Activated CD4-positive, alpha-beta memory T cell treated with anti-CD3 and anti-CD28 coated beads for 36 hours (primary cell): ENCODE measurements around the gene CACNA2D4. TPM values are rescaled to one million over a fixed set of nuclear protein-coding genes. Genes with fewer than 3 reads are reported as not detected.
"Not testable (repeated sequence)": the region's sequence is repeated elsewhere in the genome, so short reads cannot be mapped to it uniquely, and the experiment has no call there.

Source experiments
- CTCF ChIA-PET: fragments of 350-600 bp; sonication (Branson Sonifier 250); formaldehyde crosslinking; loops from one replicate; lab custom pipeline; 2021; ENCODE audit warnings: antibody characterized with exemption, inconsistent platforms; lab: Charles Lee
- POLR2A ChIA-PET: fragments of 350-600 bp; sonication (Branson Sonifier 250); formaldehyde crosslinking; loops from one replicate; lab custom pipeline; 2021; ENCODE audit warnings: antibody characterized with exemption; lab: Charles Lee
- DNase-seq: peaks from one replicate; pipeline ENCODE4 v3.0.0-alpha.2; 2020
- H3K27ac Mint-ChIP-seq: one replicate; pipeline ENCODE4 v1.8.0; 2021; ENCODE audit warnings: mixed read lengths
- H3K27me3 Mint-ChIP-seq: one replicate; pipeline ENCODE4 v1.8.0; 2021; ENCODE audit warnings: mixed read lengths
- H3K36me3 Mint-ChIP-seq: one replicate; pipeline ENCODE4 v1.8.0; 2021; ENCODE audit warnings: mixed read lengths
- H3K4me1 Mint-ChIP-seq: one replicate; pipeline ENCODE4 v1.8.0; 2021; ENCODE audit warnings: low read depth, mixed read lengths
- H3K4me3 Mint-ChIP-seq: one replicate; pipeline ENCODE4 v1.8.0; 2021; ENCODE audit warnings: mild to moderate bottlenecking, mixed read lengths
- H3K9me3 Mint-ChIP-seq: one replicate; pipeline ENCODE4 v1.8.0; 2021; ENCODE audit warnings: mixed read lengths
- intact Hi-C: fragments of 100-400 bp; cut with micrococcal nuclease; formaldehyde crosslinking; loops from one replicate; pipeline ENCODE4 v1.15.1; 2023
- total RNA-seq, 2 experiments: library from RNA; stranded (reverse); gene quantifications; one replicate each; pipeline ENCODE4 v1.2.3, GENCODE V29; 2021

The CACNA2D4 gene
- 10 to 100 TPM; 11.7 to 13.3 TPM for total RNA-seq

GRCh38 chr12:1918081-1918883 is at the start of gene CACNA2D4:
TSS of gene CACNA2D4 (minus strand) at chr12:1918652. CDS start at chr12:1918473, 179 bp downstream.
- CTCF ChIA-PET: interaction anchor here (1.2 kb wide), 1 partner anchor 21 kb away, joined by 5 read pairs; no protein-coding TSS in a partner anchor
- POLR2A ChIA-PET: no interaction called here
- intact Hi-C loops: no loop called here
- Mint-ChIP-seq H3K4me3 (no peak within 1 kb of the TSS), H3K36me3 (no peaks in the 10 kb centered on the region), H3K9me3 (no peaks in the 10 kb centered on the region), H3K27ac (no peak within 1 kb of the TSS), H3K4me1 (peaks cover 9% of the 10 kb centered on the region), H3K27me3 (peaks cover 7% of the 10 kb centered on the region)
- DNase-seq: no peak

- ChIA-PET CTCF (interaction anchor here (0.6 to 1.2 kb wide), 4 partner anchors 27 to 1396 kb away, joined by 3 to 4 read pairs (median 3); no protein-coding TSS in a partner anchor), POLR2A (no interaction called here)
- Mint-ChIP-seq H3K27ac (no peak overlapping the region), H3K9me3 (no peaks in the 10 kb centered on the region), H3K4me1 (peaks cover 3% of the 10 kb centered on the region), H3K36me3 (peaks cover 11% of the 10 kb centered on the region), H3K27me3 (no peaks in the 10 kb centered on the region), H3K4me3 (no peak overlapping the region)
- DNase-seq: no peak
- intact Hi-C loops: no loop called here
These were observed 48.2 kb upstream of the CACNA2D4 start for GRCh38 chr12:1966561-1967226.

- Mint-ChIP-seq H3K4me3 (no peak overlapping the region), H3K27ac (no peak overlapping the region), H3K4me1 (peaks cover 3% of the 10 kb centered on the region), H3K9me3 (no peaks in the 10 kb centered on the region), H3K36me3 (peaks cover 17% of the 10 kb centered on the region), H3K27me3 (no peaks in the 10 kb centered on the region)
- ChIA-PET POLR2A (no interaction called here), CTCF (interaction anchor here (0.8 kb wide), 1 partner anchor 26 kb away, joined by 4 read pairs; no protein-coding TSS in a partner anchor)
- no peak for DNase-seq
- intact Hi-C loops: no loop called here
These were observed 47.5 kb upstream of the CACNA2D4 start for GRCh38 chr12:1965916-1966315.

- no peak for DNase-seq
- H3K27me3 Mint-ChIP-seq: no peaks in the 10 kb centered on the region
- ChIA-PET CTCF (interaction anchor here (1.8 kb wide), 1 partner anchor 23 kb away, joined by 6 read pairs; no protein-coding TSS in a partner anchor), POLR2A (no interaction called here)
- intact Hi-C loops: no loop called here
- no peaks in the 10 kb centered on the region for H3K4me1 Mint-ChIP-seq
- peaks cover 29% of the 10 kb centered on the region for H3K36me3 Mint-ChIP-seq
- H3K9me3 Mint-ChIP-seq: no peaks in the 10 kb centered on the region
- H3K27ac Mint-ChIP-seq: no peak overlapping the region
- H3K4me3 Mint-ChIP-seq: no peak overlapping the region
These were observed 43.9 kb upstream of the CACNA2D4 start for GRCh38 chr12:1962051-1963020.

- H3K9me3 Mint-ChIP-seq: no peaks in the 10 kb centered on the region
- H3K27ac Mint-ChIP-seq: no peak overlapping the region
- intact Hi-C loops: no loop called here
- no peaks in the 10 kb centered on the region for H3K4me1 Mint-ChIP-seq
- H3K36me3 Mint-ChIP-seq: peaks cover 34% of the 10 kb centered on the region
- POLR2A ChIA-PET: no interaction called here
- no peaks in the 10 kb centered on the region for H3K27me3 Mint-ChIP-seq
- CTCF ChIA-PET: interaction anchor here (2.0 kb wide), 1 partner anchor 17 kb away, joined by 11 read pairs; no protein-coding TSS in a partner anchor
- H3K4me3 Mint-ChIP-seq: no peak overlapping the region
- no peak for DNase-seq
These were observed 38.3 kb upstream of the CACNA2D4 start for GRCh38 chr12:1956716-1957115.

- peaks cover 46% of the 10 kb centered on the region for H3K36me3 Mint-ChIP-seq
- H3K27me3 Mint-ChIP-seq: no peaks in the 10 kb centered on the region
- ChIA-PET POLR2A (no interaction called here), CTCF (interaction anchor here (0.7 to 2.8 kb wide), 4 partner anchors 10 to 297 kb away, joined by 3 to 30 read pairs (median 4); no protein-coding TSS in a partner anchor)
- intact Hi-C loops: no loop called here
- H3K4me1 Mint-ChIP-seq: no peaks in the 10 kb centered on the region
- no peaks in the 10 kb centered on the region for H3K9me3 Mint-ChIP-seq
- no peak for DNase-seq
- peak overlapping the region; percentile 25 for H3K27ac Mint-ChIP-seq
- H3K4me3 Mint-ChIP-seq: no peak overlapping the region
These were observed 31.5 kb upstream of the CACNA2D4 start for GRCh38 chr12:1949771-1950470.

- Mint-ChIP-seq H3K4me1 (no peaks in the 10 kb centered on the region), H3K36me3 (peaks cover 56% of the 10 kb centered on the region), H3K27ac (no peak overlapping the region), H3K9me3 (peaks cover 2% of the 10 kb centered on the region), H3K4me3 (no peak overlapping the region), H3K27me3 (no peaks in the 10 kb centered on the region)
- CTCF ChIA-PET: interaction anchor here (0.9 to 2.8 kb wide), 3 partner anchors 9 to 296 kb away, joined by 3 to 30 read pairs (median 5); no protein-coding TSS in a partner anchor
- POLR2A ChIA-PET: no interaction called here
- no peak for DNase-seq
- intact Hi-C loops: no loop called here
These were observed 30.4 kb upstream of the CACNA2D4 start for GRCh38 chr12:1948883-1949282.

GRCh38 chr12:1947081-1947480 is 28.6 kb upstream of the CACNA2D4 start:
- no peak for DNase-seq
- H3K36me3 Mint-ChIP-seq: peaks cover 49% of the 10 kb centered on the region
- no peak overlapping the region for H3K4me3 Mint-ChIP-seq
- no peak overlapping the region for H3K27ac Mint-ChIP-seq
- intact Hi-C loops: no loop called here
- ChIA-PET POLR2A (no interaction called here), CTCF (no interaction called here)
- H3K9me3 Mint-ChIP-seq: peaks cover 2% of the 10 kb centered on the region
- no peaks in the 10 kb centered on the region for H3K4me1 Mint-ChIP-seq
- no peaks in the 10 kb centered on the region for H3K27me3 Mint-ChIP-seq

GRCh38 chr12:1946296-1946695 is 27.8 kb upstream of the CACNA2D4 start:
- Mint-ChIP-seq H3K27me3 (no peaks in the 10 kb centered on the region), H3K27ac (no peak overlapping the region)
- intact Hi-C loops: no loop called here

GRCh38 chr12:1945502-1945901 is 27.1 kb upstream of the CACNA2D4 start:
- H3K4me3 Mint-ChIP-seq, H3K27ac Mint-ChIP-seq, H3K9me3 Mint-ChIP-seq, CTCF ChIA-PET, POLR2A ChIA-PET, H3K4me1 Mint-ChIP-seq, H3K27me3 Mint-ChIP-seq, intact Hi-C loops, DNase-seq: not testable (repeated sequence)
- peaks cover 43% of the 10 kb centered on the region for H3K36me3 Mint-ChIP-seq

More at GRCh38 chr12:1946296-1946695, 27.8 kb upstream of the CACNA2D4 start:
- H3K9me3 Mint-ChIP-seq: peaks cover 2% of the 10 kb centered on the region
- no peak for DNase-seq
- H3K36me3 Mint-ChIP-seq: peaks cover 43% of the 10 kb centered on the region
- H3K4me1 Mint-ChIP-seq: no peaks in the 10 kb centered on the region
- H3K4me3 Mint-ChIP-seq: no peak overlapping the region
- ChIA-PET CTCF (interaction anchor here (1.0 to 1.1 kb wide), 2 partner anchors 150 to 155 kb away, joined by 3 to 4 read pairs; no protein-coding TSS in a partner anchor), POLR2A (no interaction called here)
